ENCODE measurements around the gene CHD5.

DNA sequence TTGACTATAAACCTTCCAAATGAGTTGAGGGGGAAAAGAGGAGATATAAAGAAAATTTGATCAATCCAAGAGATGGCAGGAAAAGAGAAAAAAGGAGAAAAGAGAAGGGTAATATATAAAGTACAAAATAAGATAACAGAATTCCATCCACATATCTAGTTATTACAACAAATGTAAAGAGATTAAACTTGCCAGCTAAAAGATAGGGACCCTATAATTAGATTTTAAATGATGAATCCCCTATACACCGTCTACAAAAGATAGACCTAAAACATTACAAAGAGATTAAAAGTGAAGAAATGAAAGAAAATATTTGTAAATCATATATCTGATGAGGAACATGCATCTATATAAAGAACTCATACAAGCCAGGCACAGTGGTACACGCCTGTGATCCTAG, 63.1 kb downstream of the CHD5 start:
- TF ChIP-seq, protein P1, sequence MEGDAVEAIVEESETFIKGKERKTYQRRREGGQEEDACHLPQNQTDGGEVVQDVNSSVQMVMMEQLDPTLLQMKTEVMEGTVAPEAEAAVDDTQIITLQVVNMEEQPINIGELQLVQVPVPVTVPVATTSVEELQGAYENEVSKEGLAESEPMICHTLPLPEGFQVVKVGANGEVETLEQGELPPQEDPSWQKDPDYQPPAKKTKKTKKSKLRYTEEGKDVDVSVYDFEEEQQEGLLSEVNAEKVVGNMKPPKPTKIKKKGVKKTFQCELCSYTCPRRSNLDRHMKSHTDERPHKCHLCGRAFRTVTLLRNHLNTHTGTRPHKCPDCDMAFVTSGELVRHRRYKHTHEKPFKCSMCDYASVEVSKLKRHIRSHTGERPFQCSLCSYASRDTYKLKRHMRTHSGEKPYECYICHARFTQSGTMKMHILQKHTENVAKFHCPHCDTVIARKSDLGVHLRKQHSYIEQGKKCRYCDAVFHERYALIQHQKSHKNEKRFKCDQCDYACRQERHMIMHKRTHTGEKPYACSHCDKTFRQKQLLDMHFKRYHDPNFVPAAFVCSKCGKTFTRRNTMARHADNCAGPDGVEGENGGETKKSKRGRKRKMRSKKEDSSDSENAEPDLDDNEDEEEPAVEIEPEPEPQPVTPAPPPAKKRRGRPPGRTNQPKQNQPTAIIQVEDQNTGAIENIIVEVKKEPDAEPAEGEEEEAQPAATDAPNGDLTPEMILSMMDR (IDR thresholded peaks at IDR 0.05): no peak
- no peak for TF ChIP-seq ZFX (IDR thresholded peaks at IDR 0.05; ENCODE audit: borderline replicate concordance)
